Middle frontal gyrus (tissue), 1 donor: Measurements from ENCODE around the gene TMEM123.
"Not testable (repeated sequence)": the region's sequence is repeated elsewhere in the genome, so short reads cannot be mapped to it uniquely, and the experiment has no call there.

Experiments
- DNase-seq: peaks from one replicate; pipeline ENCODE4 v3.0.0-alpha.2; 2015; ENCODE audit warnings: low spot score; ENCODE audit errors: extremely low spot score

The TMEM123 gene

GRCh38 chr11:102396708-102397563 lies 55.6 kb downstream of the TMEM123 start:
- DNase-seq = no peak

DNA sequence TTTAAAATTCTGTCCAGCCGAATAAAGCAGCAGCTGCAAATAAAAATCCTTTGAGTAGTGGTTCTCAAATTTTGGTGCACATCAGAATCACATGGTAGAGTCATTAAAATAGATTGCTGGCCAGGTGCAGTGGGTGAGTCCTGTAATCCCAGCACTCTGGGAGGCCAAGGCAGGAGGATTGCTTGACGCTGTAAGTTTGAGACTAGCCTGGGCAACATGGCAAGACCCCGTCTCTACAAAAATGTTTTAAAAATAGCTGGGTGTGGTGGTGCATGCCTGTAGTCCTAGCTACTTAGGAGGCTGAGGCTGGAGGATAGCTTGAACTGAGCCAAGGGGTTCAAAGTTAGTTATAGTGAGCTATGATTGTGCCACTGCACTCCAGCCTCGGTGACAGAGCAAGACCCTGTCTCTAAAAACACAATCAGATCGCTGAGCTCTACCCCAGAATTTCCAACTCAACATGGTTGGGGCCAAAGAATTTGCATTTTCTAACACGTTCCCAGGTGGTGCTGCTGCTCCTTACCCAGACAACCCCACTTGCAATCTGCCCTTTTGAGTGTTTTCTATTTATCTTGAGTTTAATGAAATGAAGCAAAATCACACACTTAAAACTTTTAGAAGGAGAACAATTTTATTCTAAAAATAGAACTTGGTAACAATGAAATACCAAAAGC lies 56.7 kb downstream of the TMEM123 start:
- DNase-seq = no peak

GRCh38 chr11:102393272-102393730 lies 59.3 kb downstream of the TMEM123 start:
- no peak for DNase-seq

DNA sequence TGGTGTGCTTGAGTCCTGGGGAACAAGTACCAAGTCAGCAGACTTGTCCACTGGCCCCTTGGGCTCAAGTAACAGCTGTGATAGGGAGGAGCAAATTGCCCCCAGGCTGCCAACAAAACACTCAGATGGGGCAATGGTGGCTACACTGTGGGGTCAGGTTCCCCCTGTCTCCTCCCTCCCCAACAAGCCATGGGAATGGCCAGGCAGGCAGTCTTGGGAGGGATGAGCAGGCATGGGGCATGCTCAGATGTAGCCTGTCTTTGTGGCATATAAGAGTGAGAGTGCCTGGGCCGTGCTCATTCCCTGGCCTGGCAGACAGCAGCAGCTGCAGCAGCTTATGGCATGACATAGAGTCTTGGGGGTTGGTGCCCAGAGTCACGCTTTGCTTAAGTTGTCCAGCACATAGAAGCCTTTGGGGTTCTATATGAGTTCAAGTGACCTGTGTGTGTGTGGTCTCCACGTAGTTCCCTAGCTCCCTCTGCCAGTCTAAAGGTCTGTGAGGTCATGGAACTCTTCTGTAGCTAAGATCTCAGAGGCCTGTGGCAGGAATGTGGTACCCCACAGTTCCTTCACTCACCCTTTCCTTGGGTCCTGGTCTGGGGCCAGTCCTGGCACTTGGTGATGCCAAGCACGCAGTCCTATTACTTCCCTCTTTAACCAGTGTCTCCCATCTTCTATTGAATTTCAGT lies 60.9 kb downstream of the TMEM123 start:
- DNase-seq = no peak

- DNase-seq = peak; percentile 16
These were observed 61.7 kb downstream of the TMEM123 start for GRCh38 chr11:102390667-102391465.

GRCh38 chr11:102389253-102389652 lies 63.3 kb downstream of the TMEM123 start:
- no peak for DNase-seq

GRCh38 chr11:102387043-102387781 lies 65.4 kb downstream of the TMEM123 start:
- no peak for DNase-seq

DNA sequence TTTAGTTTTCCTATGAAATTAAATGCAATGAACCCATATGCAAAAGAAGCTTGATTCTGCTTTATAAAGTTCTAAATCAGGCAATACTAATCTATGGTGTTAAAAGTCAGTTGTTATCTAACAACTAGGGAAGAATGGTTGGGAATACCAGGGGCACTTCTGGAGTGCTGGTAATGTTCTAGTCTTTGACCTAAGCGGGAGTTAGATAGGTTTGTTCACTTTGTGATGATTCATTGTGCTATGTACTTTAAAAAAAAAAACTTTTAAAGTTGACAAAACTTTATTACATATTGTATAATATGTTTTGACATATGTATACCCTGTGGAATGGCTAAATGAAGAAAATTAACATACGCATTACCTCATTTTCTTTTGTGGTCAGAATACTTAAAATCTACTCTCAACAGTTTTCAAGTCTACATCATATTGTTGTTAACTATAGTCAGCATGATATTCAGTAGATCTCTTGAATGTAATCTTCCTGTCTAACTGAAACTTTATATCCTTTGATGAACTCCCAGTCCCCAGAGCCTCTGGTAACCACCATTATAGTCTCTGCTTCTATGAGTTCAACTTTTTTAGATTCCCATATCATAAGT lies 66.3 kb downstream of the TMEM123 start:
- DNase-seq = no peak

- no peak for DNase-seq
These were observed 67.2 kb downstream of the TMEM123 start for GRCh38 chr11:102385085-102386007.

- no peak for DNase-seq
These were observed 68.0 kb downstream of the TMEM123 start for GRCh38 chr11:102384419-102385079.

DNA sequence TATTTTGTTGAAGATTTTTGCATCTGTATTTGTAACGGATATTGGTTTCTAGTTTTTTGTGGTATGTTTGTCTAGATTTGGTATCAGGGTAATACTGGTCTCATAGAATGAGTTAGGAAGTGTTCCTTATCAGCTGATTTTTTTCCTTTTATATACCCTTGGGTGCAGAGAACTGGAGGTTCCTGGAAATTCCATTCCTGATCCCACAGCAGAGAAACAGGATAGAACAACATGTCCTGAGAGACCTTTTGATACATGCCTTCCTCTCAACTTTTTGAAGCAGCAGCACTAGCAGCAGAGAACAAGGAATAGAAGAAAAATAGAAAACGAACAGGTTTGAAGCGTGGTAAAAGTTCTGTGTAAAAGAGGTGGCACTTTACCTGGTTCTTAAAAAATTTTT lies 68.7 kb downstream of the TMEM123 start:
- no peak for DNase-seq

GRCh38 chr11:102382384-102382783 lies 70.2 kb downstream of the TMEM123 start:
- no peak for DNase-seq

DNA sequence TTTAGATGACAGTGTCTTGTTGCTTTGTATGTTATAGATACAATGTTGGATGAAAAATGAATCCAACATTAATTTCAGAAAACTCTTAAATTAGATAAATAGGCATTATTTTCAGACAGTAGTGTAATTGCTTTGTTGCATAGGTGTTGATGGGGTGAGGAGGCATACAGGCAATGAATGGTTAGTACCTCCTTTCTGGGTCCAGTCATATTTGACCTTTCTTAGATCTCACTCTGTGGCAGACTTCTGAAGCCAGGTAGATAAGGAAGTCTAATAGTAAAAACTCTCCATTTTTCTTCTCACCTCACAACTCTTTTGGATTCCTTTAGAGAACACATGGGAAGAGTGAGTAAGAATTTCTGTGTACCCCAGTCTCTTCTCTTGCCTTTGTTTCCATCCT lies 73.7 kb downstream of the TMEM123 start:
- no peak for DNase-seq

DNA sequence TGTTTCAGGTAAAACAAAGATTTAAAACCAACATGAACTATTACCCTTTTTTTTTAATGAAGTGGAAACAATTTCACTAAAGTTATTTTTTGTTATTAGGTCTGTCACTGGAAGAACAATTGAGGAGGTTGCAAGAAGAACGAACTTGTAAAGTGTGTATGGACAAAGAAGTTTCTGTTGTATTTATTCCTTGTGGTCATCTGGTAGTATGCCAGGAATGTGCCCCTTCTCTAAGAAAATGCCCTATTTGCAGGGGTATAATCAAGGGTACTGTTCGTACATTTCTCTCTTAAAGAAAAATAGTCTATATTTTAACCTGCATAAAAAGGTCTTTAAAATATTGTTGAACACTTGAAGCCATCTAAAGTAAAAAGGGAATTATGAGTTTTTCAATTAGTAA lies 74.7 kb downstream of the TMEM123 start:
- DNase-seq = no peak

DNA sequence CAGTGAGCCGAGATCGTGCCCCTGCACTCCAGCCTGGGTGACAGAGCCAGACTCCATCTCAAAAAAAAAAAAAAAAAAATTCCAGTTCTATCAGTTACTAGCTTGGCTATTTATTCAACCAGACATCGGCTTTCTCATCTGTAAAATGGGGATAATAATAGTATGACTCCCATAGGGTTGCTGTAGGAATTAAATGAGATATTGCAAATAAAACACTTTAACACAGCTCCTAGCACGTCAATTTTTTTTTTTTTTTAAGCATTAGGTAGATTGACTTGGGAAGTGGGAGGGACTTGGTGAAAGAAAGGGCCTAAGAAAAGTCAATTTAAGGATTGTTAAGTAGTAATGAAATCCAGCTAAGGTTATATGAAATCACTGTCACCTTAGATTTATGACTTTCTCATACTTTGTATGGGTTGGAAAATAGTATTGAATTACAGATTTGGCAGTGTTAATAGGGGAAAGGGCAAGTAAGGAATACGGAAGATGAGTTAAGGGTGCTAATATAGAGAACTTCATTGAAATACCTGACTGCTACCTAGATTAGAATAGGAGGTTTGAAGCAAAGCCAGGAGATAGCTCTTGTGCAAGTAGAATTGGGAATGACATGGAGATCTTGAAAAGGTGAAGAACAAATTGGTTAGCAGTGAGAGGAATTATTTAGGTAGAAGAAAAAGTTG lies 76.7 kb downstream of the TMEM123 start:
- no peak for DNase-seq

DNA sequence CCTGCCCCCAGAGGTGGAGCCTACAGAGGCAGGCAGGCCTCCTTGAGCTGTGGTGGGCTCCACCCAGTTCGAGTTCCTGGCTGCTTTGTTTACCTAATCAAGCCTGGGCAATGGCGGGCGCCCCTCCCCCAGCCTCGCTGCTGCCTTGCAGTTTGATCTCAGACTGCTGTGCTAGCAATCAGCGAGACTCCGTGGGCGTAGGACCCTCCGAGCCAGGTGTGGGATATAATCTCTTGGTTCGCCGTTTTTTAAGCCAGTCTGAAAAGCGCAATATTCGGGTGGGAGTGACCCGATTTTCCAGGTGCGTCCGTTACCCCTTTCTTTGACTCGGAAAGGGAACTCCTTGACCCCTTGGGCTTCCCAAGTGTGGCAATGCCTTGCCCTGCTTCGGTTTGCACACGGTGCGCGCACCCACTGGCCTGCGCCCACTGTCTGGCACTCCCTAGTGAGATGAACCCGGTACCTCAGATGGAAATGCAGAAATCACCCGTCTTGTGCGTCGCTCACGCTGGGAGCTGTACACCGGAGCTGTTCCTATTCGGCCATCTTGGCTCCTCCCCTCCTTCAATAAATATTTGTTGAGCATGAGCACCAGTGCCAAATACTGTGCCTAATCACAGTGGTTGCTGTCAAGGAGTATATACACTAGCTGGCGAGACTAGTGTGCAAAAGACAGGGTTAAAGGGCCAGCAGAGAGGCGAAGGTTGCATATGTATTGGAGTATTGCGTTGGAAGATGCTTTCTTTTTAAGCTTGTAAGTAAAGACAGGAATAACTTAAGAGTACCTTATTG lies 77.7 kb downstream of the TMEM123 start:
- not testable (repeated sequence) for DNase-seq

DNA sequence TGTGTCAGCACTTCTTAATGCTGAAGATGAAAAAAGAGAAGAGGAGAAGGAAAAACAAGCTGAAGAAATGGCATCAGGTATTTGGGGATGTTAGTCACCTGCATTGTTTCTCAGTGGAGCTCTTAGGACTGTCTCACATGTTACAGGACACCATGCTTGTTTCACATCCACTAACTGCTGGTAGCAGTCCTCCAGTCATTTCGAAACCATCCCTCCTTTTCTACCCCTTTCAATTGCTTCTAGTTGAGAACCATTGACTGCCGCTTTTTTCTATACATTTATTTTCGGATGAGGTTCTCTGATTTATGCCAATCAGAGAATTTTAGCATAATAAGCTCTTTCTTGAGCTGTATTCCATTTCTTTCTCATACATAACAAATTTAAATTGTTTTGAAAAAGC lies 84.1 kb downstream of the TMEM123 start:
- no peak for DNase-seq
